IPS-NIHi7 (cell line): ENCODE data around the gene ITGBL1.

Source experiments
- DNase-seq: peaks from one replicate; pipeline ENCODE4 v3.0.0; 2012; ENCODE audit warnings: mixed read lengths; ENCODE audit errors: extremely low spot score

The ITGBL1 gene, protein sequence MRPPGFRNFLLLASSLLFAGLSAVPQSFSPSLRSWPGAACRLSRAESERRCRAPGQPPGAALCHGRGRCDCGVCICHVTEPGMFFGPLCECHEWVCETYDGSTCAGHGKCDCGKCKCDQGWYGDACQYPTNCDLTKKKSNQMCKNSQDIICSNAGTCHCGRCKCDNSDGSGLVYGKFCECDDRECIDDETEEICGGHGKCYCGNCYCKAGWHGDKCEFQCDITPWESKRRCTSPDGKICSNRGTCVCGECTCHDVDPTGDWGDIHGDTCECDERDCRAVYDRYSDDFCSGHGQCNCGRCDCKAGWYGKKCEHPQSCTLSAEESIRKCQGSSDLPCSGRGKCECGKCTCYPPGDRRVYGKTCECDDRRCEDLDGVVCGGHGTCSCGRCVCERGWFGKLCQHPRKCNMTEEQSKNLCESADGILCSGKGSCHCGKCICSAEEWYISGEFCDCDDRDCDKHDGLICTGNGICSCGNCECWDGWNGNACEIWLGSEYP

DNA sequence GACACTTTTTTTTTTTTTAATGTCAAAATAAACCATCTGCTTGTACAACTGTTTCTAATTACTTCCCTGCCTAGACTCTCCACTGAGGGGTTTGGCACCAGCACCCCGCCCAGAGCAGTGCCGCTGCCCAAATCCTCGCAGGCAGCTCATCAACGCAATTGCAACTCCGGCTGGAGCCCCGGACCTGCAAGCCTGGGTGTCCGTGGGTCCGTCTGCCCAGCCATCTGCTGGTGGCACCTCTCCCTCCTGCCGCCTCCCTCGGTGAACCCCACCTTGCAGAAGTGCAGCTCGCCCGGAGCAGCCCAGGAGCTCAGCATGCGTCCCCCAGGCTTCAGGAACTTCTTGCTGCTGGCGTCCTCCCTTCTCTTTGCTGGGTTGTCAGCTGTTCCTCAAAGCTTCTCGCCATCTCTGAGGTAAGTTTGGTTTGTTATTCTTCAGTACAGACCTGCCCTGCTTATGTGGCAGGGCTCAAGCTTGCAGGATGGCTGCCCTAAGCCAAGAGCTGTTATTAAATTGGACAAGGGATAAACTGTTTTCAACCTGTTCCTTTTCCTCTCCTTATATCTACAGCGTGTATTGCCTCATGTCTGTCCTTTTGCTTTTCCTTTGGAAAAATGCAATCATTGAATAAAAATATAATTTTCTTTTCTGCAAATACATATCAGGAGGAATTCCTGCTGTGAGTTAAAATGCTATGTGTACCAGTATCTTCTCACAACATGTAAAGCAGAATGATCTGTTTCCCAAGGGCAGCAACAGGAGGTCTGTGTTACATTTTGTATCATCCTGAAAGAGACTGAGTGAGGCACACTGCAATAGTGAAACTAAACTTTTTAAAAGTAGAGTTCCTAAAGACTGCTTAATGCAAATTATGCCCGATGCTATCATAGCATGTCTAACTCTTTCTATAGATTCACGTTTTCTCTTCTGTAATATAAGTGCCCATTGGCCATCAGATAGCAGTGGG lies at the start of gene ITGBL1:
TSS of gene ITGBL1 (plus strand) at position 157 of the 967 bp plus-strand sequence. CDS start at position 316, 159 bp downstream.
- no peak for DNase-seq

DNA sequence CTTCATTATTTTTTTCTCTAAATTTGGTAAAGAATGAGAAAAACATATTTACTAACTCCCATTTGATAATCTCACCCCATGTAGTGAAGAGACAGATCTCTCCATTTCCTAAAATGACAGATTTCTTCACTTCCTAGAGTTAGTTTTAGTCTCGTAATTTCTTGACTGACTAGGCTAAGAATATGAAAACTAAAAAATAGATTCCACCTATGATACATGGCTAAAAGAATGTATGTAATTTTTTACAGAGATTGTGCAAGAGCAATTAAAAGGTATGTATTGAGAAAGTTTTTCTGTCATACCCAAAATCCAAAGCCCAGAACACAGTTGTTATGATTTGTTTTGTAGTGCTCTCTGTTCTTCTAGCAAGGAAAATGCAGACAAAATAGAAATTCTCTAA lies 45.7 kb upstream of the ITGBL1 start:
- no peak for DNase-seq

DNA sequence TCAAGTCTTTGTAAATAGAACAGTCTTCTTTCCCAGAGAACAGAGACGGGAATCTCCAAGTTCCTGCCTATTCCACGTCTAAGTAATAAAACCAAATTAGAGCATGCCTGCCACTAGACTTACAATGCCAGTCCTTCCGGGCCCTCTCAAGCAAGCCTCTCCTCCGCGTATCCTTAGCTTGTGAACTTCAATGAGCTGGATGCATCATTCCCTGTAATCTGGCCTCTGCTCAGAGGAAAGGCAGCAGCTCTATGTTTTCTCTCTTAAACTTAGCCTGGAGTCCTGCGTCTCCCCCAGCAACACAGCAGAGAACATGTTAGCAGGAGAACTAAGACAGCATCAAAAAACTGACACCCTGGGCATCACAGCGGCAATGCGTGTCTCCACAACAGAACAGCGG lies 44.3 kb upstream of the ITGBL1 start:
- no peak for DNase-seq

DNA sequence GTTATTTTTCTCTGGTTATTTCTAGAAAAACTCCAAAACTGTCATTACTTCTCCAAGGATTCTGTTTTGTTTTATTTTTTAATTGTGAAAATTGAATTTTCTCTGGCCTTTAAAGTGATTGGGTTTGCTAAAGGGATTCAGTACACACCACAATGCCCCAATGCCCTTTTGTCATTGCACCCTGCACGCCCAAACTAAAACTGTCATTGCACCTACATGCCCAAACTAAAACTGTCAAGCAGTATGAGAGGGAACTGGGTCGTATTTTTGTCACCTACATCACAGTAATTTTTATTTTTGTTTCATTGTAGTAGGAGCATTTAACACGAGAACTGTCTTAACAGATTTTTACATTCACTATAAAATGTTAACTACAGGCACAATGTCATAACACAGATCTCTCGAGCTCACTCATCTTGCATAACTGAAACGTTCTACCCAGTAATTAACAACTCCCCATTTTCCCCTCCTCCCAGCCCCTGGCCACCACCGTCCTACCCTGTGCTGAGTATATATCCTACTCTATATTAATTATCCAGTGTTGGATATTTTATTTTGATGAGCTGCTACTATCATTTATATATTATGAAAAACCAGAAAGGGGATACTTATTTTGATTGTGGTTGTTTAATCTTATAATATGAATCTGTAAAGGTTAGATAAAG lies 43.4 kb upstream of the ITGBL1 start:
- no peak for DNase-seq

DNA sequence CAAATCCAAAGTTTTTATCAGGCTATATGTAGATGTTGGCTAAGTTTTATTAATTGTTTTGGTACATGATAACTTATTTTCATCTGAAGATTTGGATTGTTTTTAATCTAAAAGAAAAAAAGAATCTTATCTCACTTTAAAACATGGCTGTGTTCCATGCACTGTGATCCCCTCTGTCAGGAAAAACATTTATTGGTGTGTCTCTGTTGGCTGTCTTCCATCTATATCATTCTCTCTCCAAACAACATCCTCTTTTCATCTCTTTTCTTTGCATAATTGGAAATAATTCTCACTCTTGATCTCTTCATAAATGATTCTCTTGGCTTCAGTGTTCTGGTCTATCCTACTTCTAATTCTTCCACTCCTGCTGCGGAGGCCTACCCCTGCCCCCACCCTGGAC lies 40.4 kb upstream of the ITGBL1 start:
- no peak for DNase-seq

DNA sequence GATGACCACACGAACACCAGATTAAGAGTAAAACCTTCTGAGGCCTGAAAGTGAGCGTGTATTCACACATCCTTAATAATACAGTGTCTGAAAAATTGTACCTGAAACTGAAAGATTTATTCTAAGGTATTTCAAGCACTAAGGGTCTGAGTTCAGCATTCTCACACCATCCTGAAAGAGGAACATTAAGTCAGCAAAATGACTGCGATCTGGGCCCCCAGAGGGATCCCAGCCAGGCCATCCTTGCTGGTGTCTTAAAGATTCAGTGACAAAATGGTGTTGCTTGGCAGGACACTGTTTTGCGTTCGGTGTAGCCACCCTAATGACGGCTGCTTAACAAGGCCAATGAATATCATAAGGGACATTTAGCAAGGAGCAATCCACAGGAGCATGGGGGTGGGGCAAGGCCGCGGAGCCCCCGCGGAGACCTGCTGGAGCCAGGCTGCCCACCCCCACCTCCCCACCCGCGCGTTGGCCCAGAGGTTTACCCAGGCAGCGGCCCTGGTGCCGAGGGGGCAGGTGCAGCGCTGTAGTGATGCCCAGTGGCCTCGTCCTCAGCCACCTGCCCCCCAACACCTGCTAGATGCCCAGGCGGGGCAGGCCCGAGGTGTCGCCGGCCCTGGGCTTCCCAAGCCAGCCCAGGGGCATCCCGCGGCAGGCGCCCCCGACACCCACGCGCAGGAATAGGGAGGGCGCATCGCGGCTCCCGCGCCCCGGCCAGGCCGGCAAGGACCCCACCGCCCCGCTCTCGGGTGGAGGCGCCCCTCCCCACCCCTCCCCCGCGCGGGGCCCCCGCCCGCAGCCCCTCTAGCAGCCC lies 36.9 kb upstream of the ITGBL1 start:
- DNase-seq: no peak

DNA sequence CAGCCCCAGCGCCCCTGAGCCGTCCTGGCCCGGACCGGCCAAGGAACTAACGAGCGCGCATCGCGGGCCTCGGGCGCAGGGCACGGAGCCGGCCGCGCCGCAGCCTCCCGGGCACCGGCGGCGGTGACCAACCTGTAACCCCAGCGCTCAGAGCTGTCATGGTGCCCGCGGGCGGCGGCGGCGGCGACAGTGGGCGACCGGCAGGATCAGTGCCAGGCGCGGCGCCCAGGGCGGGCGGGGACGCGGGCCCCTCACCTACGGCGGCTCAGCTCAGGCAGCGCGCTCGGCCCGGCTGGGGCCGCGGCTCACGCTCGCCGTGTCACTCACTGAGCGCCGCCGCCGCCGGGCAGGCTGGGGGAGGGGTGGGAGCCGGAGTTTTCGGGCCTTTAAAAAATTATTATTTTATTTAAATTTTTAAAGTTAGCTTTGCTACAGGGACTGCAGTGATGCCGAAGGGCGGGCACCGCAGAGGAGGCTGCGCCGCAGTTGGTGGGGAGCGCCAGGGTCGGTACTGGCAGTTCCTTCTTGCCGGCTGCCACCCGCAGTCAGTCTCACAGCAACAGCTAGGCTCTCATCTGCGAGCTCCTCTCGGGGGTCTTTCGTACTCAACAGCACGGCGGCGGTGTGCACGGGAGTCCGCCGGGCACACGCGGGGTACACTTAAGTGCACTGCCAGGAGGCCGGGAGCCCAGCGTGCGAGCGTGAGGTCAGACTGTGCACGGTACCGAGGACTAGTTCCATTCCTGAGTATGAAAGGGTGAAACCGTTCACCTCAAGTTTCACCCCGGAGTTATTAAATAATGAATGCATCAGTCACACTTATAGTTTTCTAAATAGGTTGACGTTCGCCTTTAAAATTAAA lies 36.1 kb upstream of the ITGBL1 start, which contains the start of gene NALCN:
TSS of gene NALCN (minus strand) at position 328 of the 862 bp plus-strand sequence. CDS start 17,382 bp downstream, outside the sequence.
- peak; percentile 38 for DNase-seq

DNA sequence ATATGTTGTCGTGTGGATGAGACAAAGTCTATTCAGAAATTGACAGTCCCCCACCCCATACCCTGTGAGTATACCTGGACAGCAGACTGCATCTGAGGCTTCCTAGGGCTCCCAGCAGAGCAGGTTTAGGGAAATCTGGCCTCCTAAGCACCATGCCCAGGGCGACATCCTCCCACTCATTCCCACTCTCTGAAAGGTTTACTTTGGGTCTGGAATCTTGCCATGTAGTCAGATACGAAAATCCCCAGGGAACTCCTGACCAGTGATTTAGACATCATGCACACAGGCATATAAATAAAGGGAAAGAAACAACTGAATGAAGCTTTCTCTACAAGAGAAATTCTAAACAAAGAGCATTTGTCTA lies 35.5 kb upstream of the ITGBL1 start:
- no peak for DNase-seq

DNA sequence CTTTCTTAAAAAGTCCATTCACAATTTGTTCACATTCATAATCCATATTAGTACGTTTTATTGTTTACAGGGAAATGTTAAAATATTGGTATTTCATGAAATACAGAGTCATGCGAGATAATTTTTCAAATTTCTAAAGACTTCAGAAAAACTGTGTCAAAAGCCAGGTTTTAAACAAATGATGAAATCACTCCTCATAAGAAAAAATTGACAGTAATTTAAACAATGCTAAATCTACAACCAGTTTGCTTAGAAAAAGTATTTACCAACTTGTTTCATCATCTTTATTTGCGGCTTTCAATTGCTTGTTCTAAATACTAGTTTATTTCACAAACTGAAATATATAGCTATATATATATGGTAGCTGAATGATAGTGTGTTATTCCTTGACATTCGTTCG lies 35.0 kb upstream of the ITGBL1 start:
- DNase-seq: no peak

DNA sequence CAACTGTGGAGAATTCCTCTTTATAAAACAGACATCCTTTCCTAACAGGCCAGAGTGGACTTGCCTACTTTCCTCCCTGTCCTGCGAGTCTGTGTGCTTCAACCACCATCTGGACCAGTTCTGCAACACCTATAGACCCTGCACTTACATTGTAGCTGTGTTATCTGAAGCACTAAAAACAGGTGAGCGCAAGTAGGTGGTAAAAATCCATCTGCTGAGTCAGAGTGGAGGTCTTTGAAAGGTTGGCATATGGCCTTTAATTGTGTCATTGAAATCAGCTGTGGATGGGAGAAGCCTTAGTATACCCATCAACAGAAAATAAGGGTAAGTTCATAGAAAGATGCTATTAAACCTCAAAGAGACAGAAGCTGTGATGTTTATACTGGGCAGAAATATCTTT lies 28.6 kb upstream of the ITGBL1 start:
- DNase-seq: no peak

DNA sequence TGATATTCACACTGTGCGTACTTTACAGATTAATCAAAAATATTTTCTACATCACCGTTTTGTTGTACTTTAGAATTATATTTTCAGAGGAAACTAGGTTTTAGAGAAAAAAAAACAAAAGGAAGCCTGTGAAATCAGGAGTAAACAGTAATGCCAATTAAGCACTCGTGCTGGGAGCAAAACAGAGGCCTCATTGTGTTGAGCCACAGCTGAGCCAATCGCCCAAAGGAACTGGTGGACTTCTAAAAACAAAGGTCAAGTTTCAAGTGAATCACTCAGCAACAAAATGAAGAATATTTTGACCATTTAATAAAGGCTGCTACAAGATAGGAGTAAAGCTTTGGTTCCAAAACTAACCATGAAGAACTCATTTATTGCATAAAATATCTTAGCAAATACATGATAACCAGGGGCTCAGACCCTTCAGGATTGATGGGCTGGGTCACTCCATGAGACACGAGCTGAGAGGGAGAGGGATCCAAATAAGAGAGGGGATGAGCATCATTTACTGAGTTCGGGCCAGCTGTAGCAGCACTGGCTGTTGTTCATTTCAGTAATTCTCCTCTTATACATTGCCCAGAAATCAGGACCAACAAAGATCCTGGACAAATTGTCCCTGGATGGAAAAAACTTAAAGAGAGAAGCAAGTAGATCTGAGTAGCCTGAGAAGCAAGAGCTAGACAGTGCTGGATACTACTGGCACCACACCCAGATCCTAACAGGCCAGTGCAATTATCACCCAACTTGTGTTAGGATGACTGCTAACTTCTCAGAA lies 27.9 kb upstream of the ITGBL1 start:
- DNase-seq: no peak

DNA sequence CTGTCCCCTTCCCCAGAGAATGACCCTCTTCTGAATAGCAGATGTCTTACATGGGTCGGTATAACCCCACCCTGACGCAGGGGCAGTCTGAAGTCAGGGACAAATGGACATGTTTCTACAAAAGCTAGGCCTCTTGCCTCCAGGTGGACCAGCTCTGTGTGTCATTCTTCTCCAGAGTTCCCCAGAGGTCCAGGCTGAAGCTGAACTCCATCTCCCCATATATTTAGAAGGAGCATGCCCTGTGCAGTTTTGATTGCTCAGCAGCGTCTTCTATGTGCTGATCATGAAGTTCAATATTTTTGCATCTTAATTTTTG lies 27.4 kb upstream of the ITGBL1 start:
- DNase-seq: no peak

DNA sequence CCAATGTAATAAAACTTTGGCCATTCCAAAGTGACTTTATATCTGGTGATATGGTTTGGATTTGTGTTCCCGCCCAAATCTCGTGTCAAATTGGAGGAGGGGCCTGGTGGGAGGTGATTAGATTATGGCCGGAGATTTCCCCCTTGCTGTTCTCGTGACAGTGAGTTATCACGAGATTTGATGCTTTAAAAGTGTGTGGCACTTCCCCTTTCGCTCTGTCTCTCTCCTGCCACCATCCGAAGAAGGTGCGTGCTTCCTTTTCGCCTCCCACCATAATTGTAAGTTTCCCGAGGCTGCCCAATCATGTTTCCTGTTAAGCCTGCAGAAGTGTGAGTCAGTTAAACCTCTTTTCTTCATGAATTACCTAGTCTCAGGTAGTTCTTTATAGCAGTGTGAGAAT lies 26.9 kb upstream of the ITGBL1 start:
- DNase-seq: no peak

DNA sequence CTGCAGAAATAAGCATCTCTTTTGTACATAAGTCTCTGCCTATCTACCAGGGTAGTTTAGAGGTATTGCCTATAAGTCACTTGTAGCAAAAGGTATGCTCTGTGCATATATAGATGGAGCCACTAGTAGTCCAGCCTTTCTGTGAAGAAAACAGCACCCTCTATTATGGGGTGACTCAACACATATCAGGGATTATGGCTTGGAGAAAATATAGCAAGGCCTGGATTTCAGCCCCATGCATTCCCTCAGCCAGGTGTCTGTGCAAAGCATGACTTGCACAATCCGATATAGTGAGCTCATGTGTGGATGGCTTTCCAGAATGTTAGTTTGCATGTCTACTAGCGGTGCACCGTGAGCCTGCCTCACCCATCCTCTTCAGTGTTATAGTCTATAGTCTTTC lies 22.7 kb upstream of the ITGBL1 start:
- no peak for DNase-seq

DNA sequence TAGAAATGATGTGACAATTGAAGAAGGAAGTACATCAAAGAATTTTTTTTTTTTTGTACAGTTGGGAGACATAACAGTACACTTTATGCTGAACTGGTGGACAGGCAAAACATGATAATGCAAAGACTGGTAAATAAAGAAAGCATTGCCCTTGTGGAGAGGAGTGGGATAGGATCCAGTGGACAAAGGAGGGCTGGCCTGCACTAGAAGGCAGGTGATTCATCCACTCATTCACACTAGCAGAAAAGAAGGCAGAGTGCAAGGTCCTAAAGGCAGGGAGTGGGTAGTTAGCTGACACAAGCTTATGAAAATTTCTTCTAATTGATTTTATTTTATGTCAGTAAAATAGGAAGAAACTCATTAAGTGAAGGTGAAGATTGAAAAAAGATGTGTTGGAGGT lies 18.6 kb upstream of the ITGBL1 start:
- no peak for DNase-seq

DNA sequence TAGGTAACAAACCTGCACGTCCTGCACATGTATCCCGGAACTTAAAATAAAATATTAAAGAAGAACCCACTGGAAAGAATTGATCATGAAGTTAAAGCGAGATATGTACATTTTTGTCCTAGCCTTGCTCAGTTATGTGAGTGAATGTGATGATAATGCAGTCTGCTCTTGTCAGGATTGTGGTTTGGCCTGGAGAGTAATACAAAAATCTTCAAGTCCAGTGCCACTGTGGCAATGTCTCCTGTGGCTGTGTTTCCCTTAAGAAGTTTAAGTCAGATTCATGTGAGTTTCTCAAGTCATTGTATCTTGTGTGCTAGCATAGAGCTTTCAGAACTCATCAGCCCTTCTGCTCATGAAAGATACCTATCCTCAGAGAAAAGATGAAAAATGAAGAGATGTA lies 18.0 kb upstream of the ITGBL1 start:
- DNase-seq: no peak

DNA sequence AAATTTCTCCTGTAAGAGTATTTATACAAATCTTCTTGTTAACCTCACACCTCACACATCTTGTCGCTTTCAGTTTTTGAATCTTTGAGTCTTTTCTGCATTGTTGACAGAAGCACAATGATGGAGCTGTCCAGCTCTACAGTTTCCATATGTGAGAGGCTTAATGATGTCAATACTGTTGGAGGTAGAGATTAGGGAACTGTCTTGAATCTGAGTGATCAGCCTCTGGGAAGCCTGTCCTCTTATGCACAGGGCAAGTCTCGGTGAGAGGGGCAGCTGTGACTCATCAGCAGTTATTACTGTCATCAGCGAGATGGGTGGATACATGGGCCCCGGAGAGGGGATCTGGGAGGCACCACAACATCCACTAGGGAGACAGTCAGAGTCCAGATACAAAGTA lies 4.6 kb upstream of the ITGBL1 start:
- no peak for DNase-seq

DNA sequence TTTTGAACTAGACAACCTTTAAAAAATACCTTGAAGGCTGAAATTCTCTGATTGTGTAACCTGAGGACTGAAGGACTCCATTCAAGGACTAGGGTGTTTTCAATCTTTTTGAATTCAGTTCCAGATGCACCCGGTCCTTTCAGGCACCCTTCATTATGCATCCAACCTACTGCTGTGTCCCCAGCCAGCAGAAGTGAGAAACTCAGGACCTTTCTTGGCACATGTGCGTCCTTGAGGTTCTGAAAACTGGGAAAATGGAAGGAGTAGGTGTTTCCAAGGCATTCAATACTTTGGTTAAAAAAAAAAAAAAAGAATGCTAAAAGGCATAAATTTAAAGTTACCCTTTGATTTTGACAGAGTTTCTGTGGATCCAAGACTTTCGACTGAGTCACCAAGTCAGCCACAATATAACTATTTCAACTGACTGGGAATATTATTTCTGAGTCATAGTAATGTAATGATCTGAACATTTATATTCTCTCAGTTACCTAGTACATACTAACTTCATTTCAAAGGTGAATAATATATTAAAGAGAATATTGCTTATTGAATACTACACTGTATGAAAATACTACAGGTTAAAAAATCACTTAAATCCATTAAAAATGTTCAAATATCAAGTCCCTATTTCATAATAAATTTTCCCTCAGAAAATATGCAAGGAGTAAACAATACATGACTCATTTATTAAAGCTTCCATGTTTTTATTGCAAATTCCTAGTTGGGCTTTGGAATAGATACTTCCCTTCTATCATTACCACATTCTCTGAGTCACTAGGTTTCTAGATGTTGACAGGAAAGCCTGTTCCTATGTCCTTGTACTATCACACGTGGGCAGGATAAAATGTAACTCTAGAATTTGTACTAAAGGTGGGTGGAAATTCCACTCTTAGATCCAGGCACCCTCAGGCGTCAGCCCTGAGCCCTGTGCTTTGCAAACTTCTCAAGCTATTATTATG lies 2.4 kb upstream of the ITGBL1 start:
- no peak for DNase-seq
